SJSA1 (cell line): Measurements from ENCODE around the gene DBP. TPM values are rescaled to one million over a fixed set of nuclear protein-coding genes. Genes with fewer than 3 reads are reported as not detected.

Experiments used
- DNase-seq, 2 experiments: peaks; one replicate each; pipeline ENCODE4 v3.0.0-alpha.2; 2015 to 2020; ENCODE audit warnings: low spot score in 2 of 2, low read depth in 1 of 2
- H3K27ac ChIP-seq: fragments of 250-450 bp; sonication (Bioruptor Pico); 2 replicates; pipeline ENCODE4 v1.5.1; 2020; ENCODE audit warnings: mild to moderate bottlenecking, moderate library complexity
- H3K27me3 ChIP-seq: fragments of 250-450 bp; sonication (Bioruptor Pico); replicated peaks from 2 replicates; pipeline ENCODE4 v1.5.1; 2020; ENCODE audit warnings: mild to moderate bottlenecking, moderate library complexity
- H3K36me3 ChIP-seq: fragments of 250-450 bp; sonication (Bioruptor Pico); 2 replicates; pipeline ENCODE4 v1.5.1; 2020; ENCODE audit warnings: mild to moderate bottlenecking
- H3K4me1 ChIP-seq: fragments of 250-450 bp; sonication (Bioruptor Pico); replicated peaks from 2 replicates; pipeline ENCODE4 v1.6.1; 2021; ENCODE audit warnings: mild to moderate bottlenecking
- H3K4me3 ChIP-seq: fragments of 250-450 bp; sonication (Bioruptor Pico); 2 replicates; pipeline ENCODE4 v1.5.1; 2020; ENCODE audit warnings: mild to moderate bottlenecking
- H3K9me3 ChIP-seq: fragments of 250-450 bp; sonication (Bioruptor Pico); replicated peaks from 2 replicates; pipeline ENCODE4 v1.5.1; 2020; ENCODE audit warnings: mild to moderate bottlenecking
- total RNA-seq: library from RNA; depleted of rRNA; stranded (reverse); fragments of >200 nt; shearing (Covaris generic); gene quantifications from 2 replicates; pipeline ENCODE4 v1.2.3, GENCODE V29; 2014

Gene DBP
- total RNA-seq, 1 experiment from 2014 or later: 2.2 TPM

GRCh38 chr19:48611872-48612271 is 25.3 kb downstream of the DBP start:
- H3K27me3 ChIP-seq: no peaks in the 10 kb centered on the region; the same call in 1 of the 2 replicates
- H3K36me3 ChIP-seq: peaks cover 34% of the 10 kb centered on the region
- H3K9me3 ChIP-seq: no peaks in the 10 kb centered on the region
- no peak overlapping the region for H3K27ac ChIP-seq
- no peak for DNase-seq
- no peak overlapping the region for H3K4me3 ChIP-seq
- H3K4me1 ChIP-seq: peaks cover 4% of the 10 kb centered on the region

- Histone ChIP-seq H3K9me3 (no peaks in the 10 kb centered on the region), H3K27me3 (no peaks in the 10 kb centered on the region; the same call in 1 of the 2 replicates), H3K4me3 (no peak overlapping the region), H3K36me3 (peaks cover 12% of the 10 kb centered on the region), H3K4me1 (peaks cover 4% of the 10 kb centered on the region), H3K27ac (no peak overlapping the region)
- DNase-seq: no peak
Measured at GRCh38 chr19:48609571-48610108, 27.5 kb downstream of the DBP start.

GRCh38 chr19:48608798-48609263 is 28.3 kb downstream of the DBP start:
- Histone ChIP-seq H3K27me3 (no peaks in the 10 kb centered on the region), H3K27ac (no peak overlapping the region), H3K4me1 (peaks cover 4% of the 10 kb centered on the region), H3K9me3 (no peaks in the 10 kb centered on the region), H3K36me3 (peaks cover 4% of the 10 kb centered on the region), H3K4me3 (no peak overlapping the region)
- peak in 1 of 2 experiments; percentile 39 for DNase-seq

GRCh38 chr19:48607359-48607755 is 29.8 kb downstream of the DBP start:
- Histone ChIP-seq H3K9me3 (no peaks in the 10 kb centered on the region), H3K4me1 (peaks cover 4% of the 10 kb centered on the region), H3K27me3 (no peaks in the 10 kb centered on the region), H3K4me3 (no peak overlapping the region), H3K36me3 (no peaks in the 10 kb centered on the region), H3K27ac (no peak overlapping the region)
- no peak for DNase-seq

GRCh38 chr19:48606463-48607358 is 30.5 kb downstream of the DBP start, which contains the start of gene SPACA4:
Gene SPACA4 (plus strand): TSS chr19:48606742. CDS start chr19:48606979, 237 bp downstream.
- no peaks in the 10 kb centered on the region for H3K27me3 ChIP-seq
- H3K4me3 ChIP-seq: no peak within 1 kb of the TSS
- H3K27ac ChIP-seq: no peak within 1 kb of the TSS
- H3K4me1 ChIP-seq: peaks cover 4% of the 10 kb centered on the region
- no peaks in the 10 kb centered on the region for H3K9me3 ChIP-seq
- H3K36me3 ChIP-seq: no peaks in the 10 kb centered on the region
- no peak for DNase-seq

GRCh38 chr19:48603850-48604249 is 33.3 kb downstream of the DBP start:
- Histone ChIP-seq H3K27ac (no peak overlapping the region), H3K9me3 (no peaks in the 10 kb centered on the region), H3K36me3 (no peaks in the 10 kb centered on the region), H3K4me3 (no peak overlapping the region), H3K27me3 (peaks cover 8% of the 10 kb centered on the region; the same call in 1 of the 2 replicates), H3K4me1 (peaks cover 2% of the 10 kb centered on the region)
- DNase-seq: no peak

- Histone ChIP-seq H3K4me3 (no peak overlapping the region), H3K4me1 (no peaks in the 10 kb centered on the region), H3K9me3 (no peaks in the 10 kb centered on the region), H3K27ac (no peak overlapping the region), H3K36me3 (no peaks in the 10 kb centered on the region), H3K27me3 (peaks cover 9% of the 10 kb centered on the region; the same call in 1 of the 2 replicates)
- DNase-seq: no peak
Measured at GRCh38 chr19:48603449-48603848, 33.7 kb downstream of the DBP start.

- Histone ChIP-seq H3K9me3 (no peaks in the 10 kb centered on the region), H3K27ac (no peak overlapping the region), H3K4me1 (no peaks in the 10 kb centered on the region), H3K27me3 (peaks cover 11% of the 10 kb centered on the region; the same call in 1 of the 2 replicates), H3K4me3 (no peak overlapping the region), H3K36me3 (no peaks in the 10 kb centered on the region)
- no peak for DNase-seq
Measured at GRCh38 chr19:48603001-48603400, 34.2 kb downstream of the DBP start.

GRCh38 chr19:48600679-48601417 is 36.3 kb downstream of the DBP start:
- Histone ChIP-seq H3K36me3 (no peaks in the 10 kb centered on the region), H3K4me3 (no peak overlapping the region), H3K27ac (no peak overlapping the region), H3K9me3 (no peaks in the 10 kb centered on the region), H3K4me1 (no peaks in the 10 kb centered on the region), H3K27me3 (peaks cover 11% of the 10 kb centered on the region; the same call in 1 of the 2 replicates)
- no peak for DNase-seq

- H3K36me3 ChIP-seq: no peaks in the 10 kb centered on the region
- peaks cover 11% of the 10 kb centered on the region; the same call in 1 of the 2 replicates for H3K27me3 ChIP-seq
- H3K4me3 ChIP-seq: no peak overlapping the region
- H3K9me3 ChIP-seq: no peaks in the 10 kb centered on the region
- no peaks in the 10 kb centered on the region for H3K4me1 ChIP-seq
- no peak overlapping the region for H3K27ac ChIP-seq
- no peak for DNase-seq
Measured at GRCh38 chr19:48598996-48599700, 38.0 kb downstream of the DBP start.

- no peak overlapping the region for H3K4me3 ChIP-seq
- peaks cover 11% of the 10 kb centered on the region; the same call in 1 of the 2 replicates for H3K27me3 ChIP-seq
- no peak for DNase-seq
- no peaks in the 10 kb centered on the region for H3K9me3 ChIP-seq
- no peaks in the 10 kb centered on the region for H3K4me1 ChIP-seq
- H3K27ac ChIP-seq: no peak overlapping the region
- no peaks in the 10 kb centered on the region for H3K36me3 ChIP-seq
Measured at GRCh38 chr19:48596679-48597465, 40.3 kb downstream of the DBP start.

GRCh38 chr19:48596237-48596636 is 40.9 kb downstream of the DBP start:
- Histone ChIP-seq H3K27ac (no peak overlapping the region), H3K36me3 (no peaks in the 10 kb centered on the region), H3K4me1 (no peaks in the 10 kb centered on the region), H3K27me3 (peaks cover 11% of the 10 kb centered on the region; the same call in 1 of the 2 replicates), H3K4me3 (no peak overlapping the region), H3K9me3 (no peaks in the 10 kb centered on the region)
- no peak for DNase-seq
